ENCODE results near the gene TMEM9.
A peak's percentile ranks its signal among the peaks of the same experiment; 100 is the strongest.

Gene TMEM9

DNA sequence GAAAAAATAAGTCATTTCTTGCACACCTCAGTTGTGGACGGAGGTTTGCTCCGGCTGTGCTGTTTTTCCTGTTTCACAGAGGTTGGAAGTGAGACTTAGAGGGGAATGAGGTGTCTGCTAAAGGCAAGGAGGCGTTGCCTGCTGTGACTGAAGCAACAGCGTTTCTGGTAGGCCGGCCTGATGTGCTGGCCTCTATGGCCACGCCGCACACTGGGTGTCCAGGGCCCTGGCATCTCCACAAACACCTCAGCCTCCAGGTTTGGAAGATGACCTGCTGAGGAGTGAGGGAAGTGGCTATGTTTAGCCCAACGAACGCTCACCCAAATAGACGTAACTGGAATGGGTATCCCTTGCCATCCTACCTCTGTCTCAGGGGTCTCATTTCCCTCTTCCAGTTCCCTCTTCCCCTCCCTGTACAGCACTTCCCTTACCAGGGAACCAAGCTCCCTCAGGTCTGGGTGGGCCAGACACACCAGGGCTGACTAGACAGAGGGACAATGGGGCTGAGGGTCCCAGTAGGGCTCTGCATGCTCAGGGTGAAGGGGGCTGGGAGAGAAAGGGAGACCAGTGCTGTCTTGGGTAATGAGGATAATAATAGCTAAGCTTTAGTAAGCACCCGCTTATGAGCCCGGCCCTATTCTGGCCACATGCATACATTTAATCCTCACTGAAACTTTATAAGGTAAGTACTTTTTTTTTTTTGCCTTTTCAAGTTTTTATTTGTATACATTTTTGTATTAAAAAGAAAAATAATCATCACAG lies 53.9 kb downstream of the TMEM9 start:
- no peak for DNase-seq

DNA sequence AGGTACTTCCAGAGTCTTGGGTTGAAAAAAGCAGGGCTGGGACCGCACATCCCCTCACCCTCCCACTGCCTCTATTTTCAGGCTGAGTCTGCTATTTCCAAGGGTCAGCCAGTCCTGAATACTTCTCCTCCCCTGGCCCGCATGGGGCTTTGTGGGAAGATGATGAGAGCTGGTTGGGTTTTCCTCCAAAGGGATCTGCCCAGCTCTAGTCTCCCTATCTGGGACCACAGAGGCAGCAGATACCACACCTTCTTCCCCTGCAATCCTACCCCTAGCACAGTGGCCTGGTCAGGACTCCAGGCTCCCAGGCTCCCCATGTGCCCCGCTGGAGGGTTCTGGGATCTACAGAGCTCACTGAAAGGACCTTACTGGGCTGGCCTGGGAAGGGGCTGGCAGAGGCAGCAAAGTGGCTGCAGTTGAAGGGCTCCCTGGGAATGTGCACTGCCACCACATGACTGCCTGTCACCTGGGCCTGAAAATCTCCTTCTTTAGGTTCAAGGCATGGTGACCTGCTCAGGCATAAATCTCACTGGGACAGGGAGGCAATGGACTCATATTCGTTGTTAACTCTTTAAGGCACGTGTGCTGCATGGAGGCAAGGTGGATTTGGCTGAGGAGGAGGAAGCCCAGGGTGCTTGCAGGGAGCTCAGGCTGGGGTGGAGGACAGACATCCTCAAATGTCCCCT lies 55.1 kb downstream of the TMEM9 start:
- DNase-seq: no peak

DNA sequence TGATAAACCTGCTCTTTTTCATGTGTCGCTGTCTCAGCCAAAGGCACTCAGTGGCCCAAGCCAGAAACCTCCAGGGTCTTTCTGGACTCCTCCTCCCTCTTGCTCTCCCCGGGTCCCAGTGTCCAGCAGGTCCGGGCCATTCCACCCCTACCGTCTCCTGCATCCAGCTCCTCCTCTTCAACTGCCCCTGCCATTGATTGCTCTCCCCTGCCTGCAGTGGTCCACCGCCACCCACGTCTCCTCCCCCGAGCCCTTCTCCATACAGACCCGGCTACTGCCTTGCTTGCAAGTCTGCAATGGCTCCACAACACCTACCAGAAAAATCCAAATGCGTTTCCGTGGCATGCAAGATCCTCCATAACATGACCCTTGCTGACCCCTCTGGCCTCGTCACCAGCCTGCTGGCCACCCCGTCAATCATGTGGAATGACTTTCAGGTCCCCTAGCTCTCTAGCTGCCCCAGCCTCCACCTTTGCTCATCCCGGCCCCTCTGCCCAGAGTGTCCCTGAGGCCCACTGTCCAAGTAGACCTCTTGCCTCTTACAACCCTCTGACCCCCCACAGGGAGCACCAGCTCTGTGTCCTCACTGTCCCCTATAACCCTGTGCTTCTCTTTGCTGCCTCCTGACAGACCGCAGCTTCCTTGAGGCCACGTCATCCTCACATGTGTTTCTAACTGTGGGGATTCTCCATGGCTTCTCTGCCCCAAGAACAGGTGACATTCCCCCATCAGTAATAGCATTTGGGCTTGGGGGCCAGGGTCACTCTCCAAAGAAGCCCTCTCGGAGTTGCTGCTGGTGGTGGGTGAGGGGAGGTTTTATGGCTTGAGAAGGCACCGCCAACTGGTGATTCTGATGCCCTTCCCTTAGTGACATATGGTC lies 57.1 kb downstream of the TMEM9 start:
- no peak for DNase-seq

DNA sequence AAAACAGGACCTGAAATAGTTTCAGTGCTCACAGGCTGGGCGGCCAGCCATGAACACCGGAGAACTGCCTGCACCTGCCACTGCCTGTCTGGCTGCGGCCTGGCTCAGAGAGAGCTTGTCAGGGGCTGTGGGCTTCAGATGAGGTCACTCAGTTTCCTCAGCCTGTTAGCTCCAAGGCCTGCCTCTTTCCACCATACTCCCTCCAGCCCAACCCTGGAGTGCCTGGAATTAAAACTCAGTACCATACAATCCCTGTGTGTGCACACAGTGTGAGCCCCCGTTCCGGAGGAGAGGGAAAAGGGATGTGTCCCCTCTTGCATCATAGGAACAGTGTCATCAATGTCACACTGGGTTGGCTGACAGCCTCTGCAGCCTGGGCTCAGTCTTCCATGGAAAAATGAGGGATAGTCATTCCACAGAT lies 58.2 kb downstream of the TMEM9 start:
- no peak for DNase-seq

DNA sequence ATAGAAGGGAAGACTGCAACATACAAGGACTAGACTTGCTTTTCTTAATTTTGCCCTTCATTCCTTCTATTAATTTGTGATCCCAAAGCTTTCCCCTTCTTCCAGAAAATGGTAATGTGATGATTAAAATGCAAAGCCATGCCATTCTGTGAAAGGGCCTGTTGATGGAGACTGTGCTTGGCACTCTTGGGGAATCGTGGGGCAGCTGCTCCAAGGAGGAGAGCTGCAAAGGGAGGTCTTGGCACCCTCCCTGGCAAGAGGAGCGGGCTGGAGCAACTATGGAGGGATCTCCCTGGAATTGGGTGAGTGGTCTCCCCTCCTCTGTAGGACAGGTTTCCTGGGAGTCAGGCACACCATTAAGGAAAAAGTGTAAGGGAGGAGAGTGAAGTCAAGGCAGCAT lies 58.7 kb downstream of the TMEM9 start:
- no peak for DNase-seq

DNA sequence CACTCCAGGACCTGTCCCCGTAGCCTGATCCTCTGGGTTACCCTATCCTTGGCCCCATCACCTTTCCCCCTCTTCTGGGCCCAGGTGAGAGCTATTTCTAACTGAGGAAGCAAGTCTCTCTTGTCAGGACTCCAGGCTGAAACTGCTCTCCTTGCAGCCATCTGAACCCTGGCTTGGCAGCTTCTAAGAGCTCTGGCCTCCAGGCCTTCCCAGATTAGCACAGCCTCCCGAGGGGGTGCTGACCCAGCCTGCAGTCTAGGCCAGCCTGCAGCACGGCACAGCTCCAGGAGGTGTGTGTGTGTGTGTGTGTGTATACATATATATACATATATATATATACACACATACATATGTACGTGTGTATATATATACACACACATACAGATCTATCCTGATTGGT lies 59.4 kb downstream of the TMEM9 start:
- DNase-seq: no peak

DNA sequence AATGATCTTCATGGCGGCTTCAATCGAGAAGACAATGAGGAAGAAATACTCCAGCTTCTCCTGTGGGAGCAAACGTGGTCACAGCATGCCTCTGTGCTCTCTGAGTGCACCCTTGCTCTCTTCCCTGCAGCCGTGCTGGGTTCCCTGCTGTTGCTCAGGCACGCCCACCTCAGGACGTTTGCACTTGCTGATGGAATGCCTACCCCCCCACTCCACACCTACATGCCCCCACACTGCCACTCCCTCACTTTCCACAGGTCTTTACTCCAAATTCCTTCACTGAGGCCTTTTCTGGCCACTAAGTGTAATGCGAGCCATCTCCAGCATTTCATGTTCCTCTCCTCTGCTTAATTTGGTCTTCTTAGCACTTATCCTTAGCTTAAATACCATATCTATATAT lies 60.3 kb downstream of the TMEM9 start:
- no peak for DNase-seq

DNA sequence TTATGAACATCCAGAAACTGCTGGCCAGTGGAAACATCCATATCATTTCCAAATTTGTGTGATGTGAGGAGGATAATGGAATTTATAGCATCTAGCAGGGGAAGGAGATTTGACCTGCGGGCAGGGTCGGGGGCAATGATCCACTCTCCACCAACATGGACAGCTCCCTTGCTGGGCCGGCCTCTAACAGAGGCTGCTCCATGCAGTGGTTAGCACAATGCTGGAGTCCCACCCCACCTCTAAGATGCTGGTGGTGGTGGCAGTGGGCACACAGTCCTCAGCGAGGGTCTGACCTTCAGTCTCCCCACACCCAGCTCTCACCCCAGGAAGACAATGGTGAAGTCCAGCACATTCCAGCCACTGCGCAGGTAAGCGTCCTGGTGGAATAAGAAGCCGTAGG lies 60.7 kb downstream of the TMEM9 start:
- no peak for DNase-seq

DNA sequence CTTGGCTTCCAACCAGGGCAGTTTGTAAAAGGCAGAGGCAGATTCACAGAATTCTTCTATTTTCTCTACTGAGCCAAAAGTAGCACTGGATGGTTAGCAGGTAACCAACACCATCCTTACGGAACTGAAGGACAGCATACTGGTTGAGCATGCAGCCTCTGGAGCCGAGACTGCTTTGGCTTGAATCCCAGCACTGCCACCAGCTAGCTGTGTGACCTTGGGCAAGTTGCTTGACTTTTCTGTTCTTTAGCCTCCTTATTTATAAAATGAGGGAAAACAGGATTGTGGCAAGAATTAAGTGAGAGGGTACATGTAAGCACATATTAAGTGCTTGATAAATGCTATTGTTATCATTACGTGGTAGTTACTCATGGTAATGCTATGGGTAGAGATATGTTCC lies 61.5 kb downstream of the TMEM9 start:
- DNase-seq: no peak

DNA sequence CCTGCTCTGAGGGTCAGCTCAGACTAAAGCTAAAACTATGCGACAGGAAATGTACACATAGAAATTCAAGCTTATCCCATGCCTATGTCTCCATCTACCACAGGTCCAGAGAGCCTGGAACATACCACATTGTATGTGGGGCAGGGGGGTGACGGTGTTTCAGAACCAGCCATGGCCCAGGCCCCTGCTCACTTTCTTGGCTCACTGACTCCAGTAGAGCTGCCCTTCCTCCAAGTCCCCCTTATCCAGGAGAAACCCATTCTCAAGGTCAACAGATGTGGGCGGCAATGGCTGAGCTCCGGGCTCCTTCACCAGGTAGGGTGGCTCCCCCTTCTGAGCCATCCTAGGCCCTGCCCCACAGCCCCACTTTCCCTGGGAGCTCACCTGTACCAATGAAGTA lies 63.0 kb downstream of the TMEM9 start:
- no peak for DNase-seq

DNA sequence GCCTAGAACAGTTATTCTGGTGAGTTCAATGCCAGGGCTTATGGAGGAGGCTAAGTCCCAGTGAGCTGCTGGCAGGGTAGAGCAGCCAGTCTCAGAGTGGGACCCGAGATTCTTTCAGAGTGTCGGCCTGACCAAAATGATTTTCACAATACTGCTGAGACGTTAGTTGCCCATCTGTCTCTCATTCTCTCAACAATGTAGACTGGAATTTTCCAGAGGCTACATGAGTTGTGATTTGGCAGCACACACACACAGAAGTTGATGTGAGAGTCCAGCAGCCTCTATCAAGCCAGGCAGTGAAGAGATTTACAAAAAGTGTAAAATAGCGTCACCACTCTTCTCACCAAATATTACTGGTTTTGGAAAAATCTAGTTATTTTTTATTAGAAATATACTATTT lies 63.7 kb downstream of the TMEM9 start:
- no peak for DNase-seq

DNA sequence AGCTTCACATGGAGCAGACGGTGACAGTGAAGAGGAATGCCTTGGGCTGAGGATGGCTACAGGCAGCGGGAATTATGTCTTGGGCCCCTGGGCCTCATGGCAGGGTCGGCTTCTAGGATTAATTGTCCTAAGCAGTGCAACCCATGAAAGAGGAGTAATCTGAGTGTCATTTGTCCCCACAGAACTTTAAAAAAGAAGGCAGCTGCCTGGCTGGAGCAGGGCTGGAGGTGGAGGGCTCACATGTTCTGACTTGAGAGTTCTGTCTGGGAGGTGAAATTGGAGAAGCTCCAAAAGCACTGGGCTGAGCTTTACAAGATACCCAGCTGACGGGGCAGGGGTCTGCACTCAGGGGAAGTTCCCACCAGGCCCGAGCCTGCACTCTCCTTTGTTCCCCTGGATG lies 64.7 kb downstream of the TMEM9 start:
- DNase-seq: no peak

DNA sequence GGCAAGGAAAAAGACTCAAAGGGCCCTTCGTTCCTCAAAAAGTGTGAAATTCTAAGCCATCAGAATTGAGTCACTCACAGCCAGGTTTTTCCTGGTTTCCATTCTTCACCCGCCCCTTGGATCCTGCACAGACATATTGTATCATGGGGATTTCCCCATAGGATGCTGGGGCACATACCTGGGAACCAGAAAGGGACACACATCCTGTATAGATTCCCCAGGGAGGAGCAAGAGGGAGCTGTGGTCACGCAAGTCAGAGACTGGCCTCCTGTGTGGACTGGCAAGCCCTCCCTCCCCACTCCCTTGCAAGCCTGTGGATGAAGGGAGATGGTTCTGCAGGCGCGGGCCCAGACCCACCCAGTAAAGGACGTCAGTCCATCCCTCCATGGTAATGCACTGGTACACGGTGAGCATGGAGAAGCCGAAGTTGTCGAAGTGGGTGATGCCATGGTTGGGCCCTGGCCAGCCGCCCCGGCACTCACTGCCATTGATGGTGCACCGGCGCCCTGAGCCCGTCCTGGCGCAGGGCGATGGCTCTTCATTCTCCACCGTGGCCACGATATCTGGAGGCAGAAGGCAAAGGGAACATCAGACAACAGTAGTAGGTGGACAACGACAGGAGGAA lies 65.3 kb downstream of the TMEM9 start:
- DNase-seq: no peak

DNA sequence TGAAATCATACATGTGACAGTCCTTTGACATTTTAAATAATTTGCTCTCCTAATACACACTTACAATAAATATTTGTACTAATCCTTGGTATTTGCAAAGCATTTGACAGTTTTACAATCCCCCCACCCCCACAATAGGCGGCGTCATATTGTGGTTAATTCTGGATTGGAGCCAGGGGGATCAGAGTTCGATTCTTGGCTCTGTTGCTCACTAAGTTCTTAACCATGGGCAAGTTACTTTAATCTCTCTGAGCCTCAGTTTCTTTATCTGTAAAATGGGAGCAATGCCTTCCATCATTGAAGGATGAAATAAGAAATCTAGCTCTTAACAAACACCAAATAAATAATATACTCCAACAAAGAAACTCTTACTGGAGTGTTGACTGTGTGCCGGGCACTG lies 65.9 kb downstream of the TMEM9 start:
- DNase-seq: no peak

DNA sequence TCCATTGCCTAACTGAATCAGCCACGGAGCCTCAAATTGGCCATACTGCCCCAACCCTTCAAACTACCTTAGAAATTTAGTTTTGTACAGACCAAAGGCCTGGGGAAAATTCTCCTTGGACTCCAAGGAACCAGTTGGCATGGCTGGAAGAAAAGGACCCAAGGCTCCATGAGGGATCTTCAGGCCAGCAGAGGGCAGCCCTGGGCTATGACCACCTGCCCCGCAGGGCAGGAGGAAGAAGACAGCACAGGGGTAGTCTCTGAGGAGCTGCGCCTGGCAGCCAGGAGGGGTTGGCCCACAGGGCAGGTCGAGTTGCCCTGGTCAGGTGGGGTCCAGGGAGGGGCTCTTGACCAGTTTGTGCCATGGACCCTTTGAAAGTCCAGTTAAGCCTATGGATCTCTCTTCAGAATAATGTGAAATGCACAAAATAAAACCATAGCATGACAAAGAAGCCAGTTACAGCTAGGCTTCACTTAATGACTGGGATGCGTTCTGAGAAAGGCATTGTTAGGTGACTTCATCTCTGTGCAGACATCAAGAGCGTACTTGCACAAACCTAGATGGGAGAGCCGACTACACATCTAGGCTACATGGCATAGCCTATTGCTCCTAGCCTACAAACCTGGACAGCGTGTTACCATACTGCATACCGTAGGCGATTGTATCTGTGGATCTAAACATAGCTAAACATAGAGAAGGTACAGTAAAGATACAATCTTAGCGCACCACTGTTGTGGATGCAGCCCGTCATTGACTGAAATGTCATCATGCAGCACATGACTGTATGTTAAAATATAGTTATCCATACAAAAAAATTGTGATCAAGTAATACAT lies 68.2 kb downstream of the TMEM9 start:
- peak; percentile 9 for DNase-seq
